Measurements from ENCODE around the gene PRM1. TPM values are rescaled to one million over a fixed set of nuclear protein-coding genes. Genes with fewer than 3 reads are reported as not detected.
A peak's percentile ranks its signal among the peaks of the same experiment; 100 is the strongest.

The PRM1 gene
- total and polyA plus RNA-seq, 2 of the 13 experiments (the other 11 are each of a cell fraction or from before 2014, with no cell fraction given): not detected

- TF ChIP-seq ZNF180 (CRISPR knock-in tag; IDR thresholded peaks at IDR 0.05; ENCODE audit: borderline replicate concordance, low read depth): no peak
Measured at GRCh38 chr16:11259655-11260595, 21.2 kb downstream of the PRM1 start (continued).

GRCh38 chr16:11258553-11259492 lies 22.3 kb downstream of the PRM1 start:
- Histone ChIP-seq H3K36me3 (replicated peaks in 1 of 2; ENCODE audit: control insufficient read depth in 1 of 2, insufficient read depth in 2 of 2, low read length in 2 of 2) (peaks cover 0 to 6% of the 10 kb centered on the region in 2 experiments; a peak in 2 of 5 replicates), H3K79me2 (ENCODE audit: insufficient read depth, low read length) (peaks cover 21% of the 10 kb centered on the region), H3K4me3 (replicated peaks in 1 of 3; ENCODE audit: insufficient read depth in 1 of 3, low read depth in 2 of 3, low read length in 3 of 3) (peak overlapping the region; percentile 48 to 71 (median 53)), H3K27me3 (ENCODE audit: control insufficient read depth in 1 of 2, insufficient read depth in 2 of 2, low read length in 2 of 2) (no peaks in the 10 kb centered on the region; a peak in 2 of 5 replicates), H3K27ac (ENCODE audit: extremely low read length, insufficient read depth, low read length) (peak overlapping the region; percentile 41), H4K20me1 (ENCODE audit: insufficient read depth, low read length) (peaks cover 20% of the 10 kb centered on the region), H3K4me2 (ENCODE audit: low read depth, low read length) (peak overlapping the region; percentile 94), H3K9me3 (ENCODE audit: low read length) (no peaks in the 10 kb centered on the region), H3K9ac (ENCODE audit: insufficient read depth, low read depth, low read length) (peak overlapping the region; percentile 48), H2AFZ (ENCODE audit: low read length) (peak overlapping the region; percentile 28), H3K4me1 (ENCODE audit: insufficient read depth, low read length) (peaks cover 81% of the 10 kb centered on the region)
- no peak for ATAC-seq
- no peak for FAIRE-seq
- POLR2A ChIA-PET: interaction anchor here (0.6 to 9.0 kb wide), 9 partner anchors 16 to 129 kb away, joined by 3 to 351 read pairs (median 32); partner anchors contain the start of genes PRM1, PRM2, PRM3 and TNP2
- 17% methylated on average over 14 of the region's 15 CpGs for WGBS (ENCODE audit: low lambda C conversion rate)
- DNase-seq (ENCODE audit: low spot score): peak; percentile 65
- intact Hi-C loops (cut with micrococcal nuclease; ENCODE audit: unreplicated experiment): loop anchor here (5.0 kb wide), 2 partner anchors 38 to 113 kb away; no protein-coding TSS in a partner anchor
- BruUV-seq (replicated peaks): no TSS peak
- in situ Hi-C loops (cut with HindIII; ENCODE audit: extremely low pct_ligation_motif_present, low pct_unique_long_range_greater_than_20kb): loop anchor here (5.0 kb wide), 2 partner anchors 88 to 292 kb away; partner anchors contain the start of gene RMI2
- CTCF ChIA-PET (ENCODE audit: low intra/inter-chr PET ratio, low total read pairs): interaction anchor here (1.3 kb wide), 1 partner anchor 98 kb away, joined by 5 read pairs; no protein-coding TSS in a partner anchor
- TF ChIP-seq NFRKB (IDR thresholded peaks at IDR 0.05) (no peak), ZFY (CRISPR knock-in tag; IDR thresholded peaks at IDR 0.05) (peak; percentile 40; the same call in 1 of the 2 replicates), ZSCAN29 (CRISPR knock-in tag; conservative IDR thresholded peaks at IDR 0.05) (0 out of 2 replicates have a peak, but pooled peaks have one; percentile 83), ZNF329 (CRISPR knock-in tag; IDR thresholded peaks at IDR 0.05; ENCODE audit: low read depth) (no peak), MXD1 (CRISPR knock-in tag; IDR thresholded peaks at IDR 0.05) (peak; percentile 77), TSC22D2 (CRISPR knock-in tag; IDR thresholded peaks at IDR 0.05; ENCODE audit: borderline replicate concordance) (0 out of 2 replicates have a peak, but pooled peaks have one; percentile 39), ZNF407 (CRISPR knock-in tag; IDR thresholded peaks at IDR 0.05; ENCODE audit: not compliant biosample characterization) (peak; percentile 71)
